Activated T-helper 1 cell treated with anti-CD3 and anti-CD28 coated beads, Interleukin-12 subunit alpha, Interleukin-12 subunit beta, Interleukin-2, Interleukin-4 antibody, amounts not matched to agents 30 ng/mL and 10 ng/mL and 1 ng/mL, durations not matched to agents 14 hours and 24 hours and 36 hours (primary cell): Measurements from ENCODE around the gene MREG. TPM values are rescaled to one million over a fixed set of nuclear protein-coding genes. Genes with fewer than 3 reads are reported as not detected.
"Not testable (repeated sequence)": the region's sequence is repeated elsewhere in the genome, so short reads cannot be mapped to it uniquely, and the experiment has no call there.

Experiments used
- DNase-seq: peaks from one replicate; pipeline ENCODE4 v3.0.0; 2021; ENCODE audit warnings: low spot score
- H3K27ac Mint-ChIP-seq: one replicate; pipeline ENCODE4 v1.8.0; 2021; ENCODE audit warnings: mild to moderate bottlenecking, mixed read lengths
- H3K27me3 Mint-ChIP-seq: one replicate; pipeline ENCODE4 v1.8.0; 2022; ENCODE audit warnings: mild to moderate bottlenecking, moderate library complexity, mixed read lengths; ENCODE audit not compliant: insufficient read depth
- H3K36me3 Mint-ChIP-seq: one replicate; pipeline ENCODE4 v1.8.0; 2021; ENCODE audit warnings: low read depth, mixed read lengths
- H3K4me1 Mint-ChIP-seq: one replicate; pipeline ENCODE4 v1.8.0; 2021; ENCODE audit warnings: low read depth, mixed read lengths
- H3K4me3 Mint-ChIP-seq: one replicate; pipeline ENCODE4 v1.8.0; 2021; ENCODE audit warnings: mild to moderate bottlenecking, moderate library complexity, mixed read lengths
- H3K9me3 Mint-ChIP-seq: one replicate; pipeline ENCODE4 v1.8.0; 2021; ENCODE audit warnings: mixed read lengths
- intact Hi-C: fragments of 100-400 bp; cut with micrococcal nuclease; formaldehyde crosslinking; loops from one replicate; pipeline ENCODE4 v1.15.1; 2024
- total RNA-seq: library from RNA; stranded (reverse); gene quantifications from 2 replicates; pipeline ENCODE4 v1.2.3, GENCODE V29; 2022

The MREG gene
- total RNA-seq, 1 donor from 2014 or later: 10.1 TPM

DNA sequence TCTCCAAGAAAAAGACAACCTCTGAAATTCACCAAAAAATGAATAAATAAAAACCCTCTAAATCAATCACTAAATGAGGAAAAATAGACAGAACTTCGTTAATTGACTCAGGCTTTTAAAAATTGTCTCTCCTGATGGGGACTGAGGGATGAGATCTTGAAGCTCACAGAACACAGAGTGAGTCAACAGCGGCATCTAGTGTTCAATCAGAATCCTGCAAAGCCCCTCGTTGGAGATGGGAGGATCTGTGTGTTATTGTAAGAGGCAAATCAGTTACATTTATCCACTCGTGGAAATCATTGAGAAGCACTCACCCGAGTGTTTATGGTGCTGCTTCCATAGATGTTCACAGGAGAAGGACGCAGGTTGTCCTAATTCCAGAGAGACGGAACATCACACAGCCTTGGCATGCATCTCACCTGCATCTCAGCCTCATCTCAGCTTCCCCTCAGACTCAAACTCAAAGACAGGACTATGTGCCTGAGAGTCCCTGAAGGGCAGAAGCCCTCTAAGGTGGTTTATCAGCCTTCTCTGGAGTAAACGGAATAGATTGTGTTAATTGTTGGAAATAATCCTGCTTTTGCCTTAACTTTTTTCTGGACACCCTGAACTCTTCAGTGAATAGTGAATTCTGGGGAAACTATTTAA lies 82.0 kb downstream of the MREG start:
- H3K27me3 Mint-ChIP-seq: peaks cover 8% of the 10 kb centered on the region

GRCh38 chr2:215930505-215931253 lies 82.7 kb downstream of the MREG start:
- Mint-ChIP-seq H3K27ac (no peak overlapping the region), H3K9me3 (no peaks in the 10 kb centered on the region), H3K4me1 (peaks cover 6% of the 10 kb centered on the region), H3K36me3 (no peaks in the 10 kb centered on the region), H3K4me3 (no peak overlapping the region), H3K27me3 (peaks cover 8% of the 10 kb centered on the region)
- intact Hi-C loops: loop anchor here (1.0 to 5.0 kb wide), 2 partner anchors 476 to 663 kb away; no protein-coding TSS in a partner anchor
- no peak for DNase-seq

More for the DNA sequence above, 82.0 kb downstream of the MREG start:
- Mint-ChIP-seq H3K27ac (no peak overlapping the region), H3K36me3 (no peaks in the 10 kb centered on the region), H3K9me3 (no peaks in the 10 kb centered on the region), H3K4me3 (no peak overlapping the region), H3K4me1 (peaks cover 6% of the 10 kb centered on the region)
- peak; percentile 27 for DNase-seq
- intact Hi-C loops: loop anchor here (1.0 to 5.0 kb wide), 2 partner anchors 477 to 664 kb away; no protein-coding TSS in a partner anchor

DNA sequence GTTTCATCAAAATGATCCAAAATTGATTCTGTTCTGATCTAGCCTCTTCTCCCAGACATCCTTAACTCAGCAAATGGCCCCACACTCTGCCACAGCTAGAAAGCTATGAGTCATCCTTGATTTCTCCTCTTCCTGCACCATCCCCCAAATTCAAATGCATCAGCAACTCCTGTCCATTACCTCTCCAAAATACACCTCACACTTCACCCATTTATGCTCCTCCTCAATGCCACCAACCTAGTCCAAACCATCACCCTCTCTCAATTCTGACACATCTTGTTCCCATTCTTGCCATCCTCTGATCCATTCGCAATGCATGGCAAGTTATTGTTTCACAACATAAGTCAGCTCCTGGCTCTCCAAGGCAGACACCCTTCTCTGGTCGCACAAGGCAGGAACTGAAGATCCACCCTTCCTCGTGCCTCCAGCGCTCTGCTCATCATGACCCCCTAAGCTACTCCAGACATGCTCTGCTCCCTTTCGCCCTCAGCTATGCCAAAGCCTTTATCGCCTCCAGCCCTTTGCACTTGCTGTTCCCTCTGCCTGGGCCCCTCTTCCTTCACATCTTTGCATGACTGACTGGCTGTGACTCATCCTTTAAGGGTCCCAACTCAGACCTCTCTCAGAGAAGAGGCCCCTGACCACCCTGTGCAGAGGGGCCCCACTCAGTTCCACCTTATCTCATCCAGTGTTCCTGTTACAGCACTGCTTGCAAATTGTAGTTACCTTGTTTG lies 83.6 kb downstream of the MREG start:
- Mint-ChIP-seq H3K27me3 (peaks cover 4% of the 10 kb centered on the region), H3K9me3 (no peaks in the 10 kb centered on the region), H3K4me3 (no peak overlapping the region), H3K27ac (no peak overlapping the region), H3K36me3 (no peaks in the 10 kb centered on the region), H3K4me1 (peaks cover 6% of the 10 kb centered on the region)
- DNase-seq: no peak
- intact Hi-C loops: loop anchor here (5.0 kb wide), 1 partner anchor 662 kb away; no protein-coding TSS in a partner anchor

GRCh38 chr2:215928086-215928485 lies 85.3 kb downstream of the MREG start:
- intact Hi-C loops: no loop called here
- H3K36me3 Mint-ChIP-seq: no peaks in the 10 kb centered on the region
- no peak overlapping the region for H3K27ac Mint-ChIP-seq
- H3K4me1 Mint-ChIP-seq: peaks cover 6% of the 10 kb centered on the region
- DNase-seq: no peak
- no peak overlapping the region for H3K4me3 Mint-ChIP-seq
- H3K9me3 Mint-ChIP-seq: no peaks in the 10 kb centered on the region
- no peaks in the 10 kb centered on the region for H3K27me3 Mint-ChIP-seq

GRCh38 chr2:215926992-215927391 lies 86.4 kb downstream of the MREG start:
- H3K9me3 Mint-ChIP-seq, H3K27ac Mint-ChIP-seq, H3K4me3 Mint-ChIP-seq, H3K27me3 Mint-ChIP-seq, H3K4me1 Mint-ChIP-seq, DNase-seq, intact Hi-C loops, H3K36me3 Mint-ChIP-seq: not testable (repeated sequence)

DNA sequence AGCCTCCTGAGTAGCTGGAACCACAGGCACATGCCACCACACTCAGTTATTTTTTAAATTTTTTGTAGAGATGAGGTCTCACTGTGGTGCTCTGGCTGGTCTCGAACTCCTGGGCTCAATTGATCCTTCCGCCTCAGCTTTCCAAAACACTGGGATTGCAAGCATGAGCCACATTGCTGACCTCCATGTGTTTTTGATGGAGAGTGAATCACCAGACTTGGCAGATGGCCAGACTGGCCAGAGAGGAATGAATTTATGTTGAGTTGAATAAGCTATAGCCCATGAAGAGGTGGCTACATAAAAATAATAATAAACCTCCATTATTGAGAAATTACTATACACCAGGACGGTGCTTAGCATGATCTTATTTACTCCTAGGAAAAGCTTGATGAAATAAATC lies 91.5 kb downstream of the MREG start:
- intact Hi-C loops: no loop called here
- Mint-ChIP-seq H3K4me1 (peaks cover 7% of the 10 kb centered on the region), H3K4me3 (no peak overlapping the region), H3K36me3 (no peaks in the 10 kb centered on the region), H3K9me3 (no peaks in the 10 kb centered on the region), H3K27ac (no peak overlapping the region), H3K27me3 (peaks cover 7% of the 10 kb centered on the region)
- DNase-seq: no peak

- Mint-ChIP-seq H3K36me3 (no peaks in the 10 kb centered on the region), H3K4me3 (no peak overlapping the region), H3K27me3 (peaks cover 7% of the 10 kb centered on the region), H3K4me1 (peaks cover 7% of the 10 kb centered on the region), H3K9me3 (no peaks in the 10 kb centered on the region), H3K27ac (no peak overlapping the region)
- DNase-seq: peak; percentile 19
- intact Hi-C loops: loop anchor here (1.0 kb wide), 1 partner anchor 466 kb away; no protein-coding TSS in a partner anchor
Observed at GRCh38 chr2:215920244-215921100, 92.9 kb downstream of the MREG start.

GRCh38 chr2:215919624-215920243 lies 93.6 kb downstream of the MREG start:
- no peak for DNase-seq
- Mint-ChIP-seq H3K36me3 (no peaks in the 10 kb centered on the region), H3K27me3 (peaks cover 7% of the 10 kb centered on the region), H3K4me3 (no peak overlapping the region), H3K27ac (no peak overlapping the region), H3K4me1 (peaks cover 7% of the 10 kb centered on the region), H3K9me3 (no peaks in the 10 kb centered on the region)
- intact Hi-C loops: loop anchor here (1.0 kb wide), 1 partner anchor 465 kb away; no protein-coding TSS in a partner anchor

DNA sequence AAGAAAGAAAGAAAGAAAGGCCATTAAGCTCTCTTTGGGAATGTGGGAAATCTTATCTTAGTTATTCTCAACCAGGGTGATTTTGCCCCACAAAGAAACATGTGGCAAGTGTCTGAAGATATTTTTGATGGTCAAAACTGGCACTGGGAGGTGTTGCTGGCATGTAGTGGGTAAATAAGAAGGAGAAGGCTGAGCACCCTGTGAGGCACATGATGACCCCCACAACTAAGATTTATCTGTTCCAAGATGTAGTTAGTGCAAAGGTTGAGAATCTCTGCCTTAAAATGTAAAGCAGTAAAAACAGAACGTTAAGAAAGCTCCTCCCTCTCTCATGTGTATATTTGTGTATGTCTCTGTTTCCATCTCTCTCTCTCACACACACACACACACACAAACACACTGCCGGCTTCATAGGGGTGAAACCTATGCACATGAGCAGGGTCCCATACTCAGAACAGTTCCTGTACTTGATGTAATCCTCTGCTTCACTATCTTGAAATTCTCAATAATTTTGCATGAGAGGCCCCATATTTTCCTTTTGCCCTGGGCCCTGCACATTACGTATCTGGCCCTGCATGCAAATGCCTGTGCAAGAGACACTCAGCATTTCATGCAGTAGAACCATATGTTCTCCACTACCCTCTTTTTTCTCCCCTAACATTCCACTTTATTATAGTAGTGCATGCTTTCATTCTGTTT lies 94.3 kb downstream of the MREG start:
- H3K27me3 Mint-ChIP-seq: peaks cover 7% of the 10 kb centered on the region
- intact Hi-C loops: no loop called here
- no peaks in the 10 kb centered on the region for H3K9me3 Mint-ChIP-seq
- H3K4me3 Mint-ChIP-seq: no peak overlapping the region
- H3K27ac Mint-ChIP-seq: no peak overlapping the region
- peaks cover 7% of the 10 kb centered on the region for H3K4me1 Mint-ChIP-seq
- DNase-seq: no peak
- no peaks in the 10 kb centered on the region for H3K36me3 Mint-ChIP-seq

- H3K27me3 Mint-ChIP-seq: peaks cover 7% of the 10 kb centered on the region
- no peak overlapping the region for H3K4me3 Mint-ChIP-seq
- no peaks in the 10 kb centered on the region for H3K9me3 Mint-ChIP-seq
- intact Hi-C loops: no loop called here
- H3K36me3 Mint-ChIP-seq: no peaks in the 10 kb centered on the region
- no peak for DNase-seq
- H3K27ac Mint-ChIP-seq: no peak overlapping the region
- peaks cover 7% of the 10 kb centered on the region for H3K4me1 Mint-ChIP-seq
Observed at GRCh38 chr2:215917953-215918620, 95.3 kb downstream of the MREG start.

DNA sequence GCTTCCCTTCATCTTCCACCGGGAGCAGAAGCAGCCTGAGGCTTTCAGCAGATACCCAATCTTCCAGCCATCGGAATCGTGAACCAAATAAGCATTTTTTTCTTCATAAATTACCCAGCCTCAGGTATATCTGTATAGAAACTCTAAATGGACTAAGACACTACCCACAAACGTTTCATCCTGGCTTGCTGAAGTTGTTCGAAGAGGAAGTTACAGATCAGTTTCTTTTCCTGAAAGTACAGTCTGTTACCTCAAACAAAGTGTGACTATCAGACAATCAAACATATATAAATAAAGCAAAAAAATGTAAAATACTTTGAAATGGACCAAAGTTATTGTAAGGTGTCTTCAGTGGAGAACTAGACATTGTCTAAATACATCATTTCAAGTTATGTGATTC lies 97.9 kb downstream of the MREG start:
- Mint-ChIP-seq H3K27me3 (peaks cover 9% of the 10 kb centered on the region), H3K27ac (no peak overlapping the region), H3K9me3 (no peaks in the 10 kb centered on the region), H3K36me3 (no peaks in the 10 kb centered on the region), H3K4me1 (peaks cover 7% of the 10 kb centered on the region), H3K4me3 (no peak overlapping the region)
- intact Hi-C loops: no loop called here
- no peak for DNase-seq
